ENCODE data around the gene ZFHX3. TPM values are rescaled to one million over a fixed set of nuclear protein-coding genes. Genes with fewer than 3 reads are reported as not detected.

ZFHX3 gene
- total and polyA plus RNA-seq, 4 donors = 1.5 to 5.9 (median 3.0) TPM

DNA sequence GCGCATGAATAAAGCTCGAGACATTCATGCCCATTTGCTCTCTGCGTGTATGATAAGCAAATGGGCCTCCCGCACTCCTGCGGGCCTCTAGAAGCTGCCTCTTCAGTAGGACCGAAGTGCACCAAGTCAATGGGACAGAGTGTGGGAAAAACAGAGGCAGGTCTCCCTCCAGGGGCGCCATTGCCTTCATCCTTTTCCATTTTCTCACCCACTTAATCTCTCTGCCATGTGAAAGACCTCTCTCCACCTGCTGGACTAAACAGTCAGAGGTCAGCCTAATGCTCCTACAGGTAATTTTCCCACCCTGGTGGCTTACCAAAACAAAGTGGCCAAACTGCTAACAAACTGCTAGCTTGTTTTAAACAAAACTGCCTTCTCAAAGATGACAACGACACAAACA is 210.9 kb downstream of the ZFHX3 start:
- Histone ChIP-seq H3K27me3 (ENCODE audit: control insufficient read depth in 4 of 4, insufficient read depth in 4 of 4, low read length in 3 of 4) (no peaks in the 10 kb centered on the region), H3K27ac (ENCODE audit: low read depth in 1 of 2, low read length in 2 of 2) (no peak overlapping the region), H3K4me3 (ENCODE audit: low read depth in 1 of 3, low read length in 3 of 3) (no peak overlapping the region), H3K4me1 (ENCODE audit: control insufficient read depth in 4 of 4, insufficient read depth in 4 of 4, low read length in 3 of 4) (peaks cover 4 to 18% (median 9%) of the 10 kb centered on the region in 4 donors), H3K36me3 (ENCODE audit: control insufficient read depth in 4 of 4, insufficient read depth in 3 of 4, low read depth in 1 of 4, low read length in 3 of 4) (no peaks in the 10 kb centered on the region), H3K9ac (ENCODE audit: low read depth in 1 of 2, low read length in 2 of 2) (no peak overlapping the region), H3K9me3 (ENCODE audit: control insufficient read depth in 4 of 4, low read length in 3 of 4) (no peaks in the 10 kb centered on the region)
- TF ChIP-seq FOXA1 (IDR thresholded peaks at IDR 0.05) (no peak), EGR1 (IDR thresholded peaks at IDR 0.05; ENCODE audit: low read depth in 2 of 2) (no peak), NR2F2 (IDR thresholded peaks at IDR 0.05) (no peak), HNF4A (conservative IDR thresholded peaks at IDR 0.05) (no peak), JUND (IDR thresholded peaks at IDR 0.05) (no peak), HNF4G (IDR thresholded peaks at IDR 0.05) (no peak), RXRA (IDR thresholded peaks at IDR 0.05) (no peak)
- TF ChIP-seq, protein P1, sequence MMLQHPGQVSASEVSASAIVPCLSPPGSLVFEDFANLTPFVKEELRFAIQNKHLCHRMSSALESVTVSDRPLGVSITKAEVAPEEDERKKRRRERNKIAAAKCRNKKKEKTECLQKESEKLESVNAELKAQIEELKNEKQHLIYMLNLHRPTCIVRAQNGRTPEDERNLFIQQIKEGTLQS (IDR thresholded peaks at IDR 0.05) = no peak
- DNase-seq (ENCODE audit: low spot score) = no peak
- 97% methylated on average over 8 of the region's 8 CpGs for WGBS

DNA sequence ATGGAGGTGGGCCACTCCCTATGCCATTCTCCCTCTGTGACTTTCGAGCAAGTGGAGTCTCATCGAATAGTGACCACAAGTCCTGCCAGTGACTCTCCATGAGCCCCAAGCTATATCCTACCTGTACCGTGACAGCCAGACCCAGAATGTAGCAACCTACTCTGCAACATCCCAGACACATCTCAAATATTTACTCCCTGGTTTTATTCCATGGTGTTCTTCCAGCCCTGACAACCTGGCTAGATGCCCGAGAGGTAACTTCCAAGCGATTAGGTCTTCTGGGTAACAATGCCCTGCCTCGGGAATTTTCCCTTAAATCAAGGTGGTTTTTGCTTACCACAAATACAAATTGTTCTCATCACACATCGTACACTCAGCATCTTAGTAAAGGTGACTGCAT is 211.7 kb downstream of the ZFHX3 start:
- WGBS = 44% methylated on average over 7 of the region's 7 CpGs
- no peaks in the 10 kb centered on the region for H3K9me3 ChIP-seq (ENCODE audit: control insufficient read depth in 4 of 4, low read length in 3 of 4)
- no peaks in the 10 kb centered on the region for H3K36me3 ChIP-seq (ENCODE audit: control insufficient read depth in 4 of 4, insufficient read depth in 3 of 4, low read depth in 1 of 4, low read length in 3 of 4)
- no peaks in the 10 kb centered on the region for H3K27me3 ChIP-seq (ENCODE audit: control insufficient read depth in 4 of 4, insufficient read depth in 4 of 4, low read length in 3 of 4)
- no peak overlapping the region for H3K4me3 ChIP-seq (ENCODE audit: low read depth in 1 of 3, low read length in 3 of 3)
- no peak overlapping the region for H3K9ac ChIP-seq (ENCODE audit: low read depth in 1 of 2, low read length in 2 of 2)
- H3K27ac ChIP-seq (ENCODE audit: low read depth in 1 of 2, low read length in 2 of 2) = peak overlapping the region; percentile 27 to 47
- peaks cover 4 to 18% (median 9%) of the 10 kb centered on the region in 4 donors for H3K4me1 ChIP-seq (ENCODE audit: control insufficient read depth in 4 of 4, insufficient read depth in 4 of 4, low read length in 3 of 4)
- no peak for DNase-seq (ENCODE audit: low spot score)
- TF ChIP-seq SP1 (IDR thresholded peaks at IDR 0.05) (peak; percentile 50), TAF1 (conservative IDR thresholded peaks at IDR 0.05) (no peak), YY1 (IDR thresholded peaks at IDR 0.05) (peak; percentile 65), FOXA1 (IDR thresholded peaks at IDR 0.05) (no peak), EGR1 (IDR thresholded peaks at IDR 0.05; ENCODE audit: low read depth in 2 of 2) (no peak), GABPA (IDR thresholded peaks at IDR 0.05 in 1 of 2, conservative IDR thresholded peaks at IDR 0.05 in 1 of 2) (no peak), RAD21 (IDR thresholded peaks at IDR 0.05) (peak; percentile 67 to 69), HNF4G (IDR thresholded peaks at IDR 0.05) (no peak), JUND (IDR thresholded peaks at IDR 0.05) (peak in 1 of 2 donors; percentile 63), FOXA2 (IDR thresholded peaks at IDR 0.05) (peak; percentile 63), RXRA (IDR thresholded peaks at IDR 0.05) (peak; percentile 59 to 85), NR2F2 (IDR thresholded peaks at IDR 0.05) (no peak), HNF4A (conservative IDR thresholded peaks at IDR 0.05) (peak; percentile 62 to 76)
- TF ChIP-seq, protein P2, sequence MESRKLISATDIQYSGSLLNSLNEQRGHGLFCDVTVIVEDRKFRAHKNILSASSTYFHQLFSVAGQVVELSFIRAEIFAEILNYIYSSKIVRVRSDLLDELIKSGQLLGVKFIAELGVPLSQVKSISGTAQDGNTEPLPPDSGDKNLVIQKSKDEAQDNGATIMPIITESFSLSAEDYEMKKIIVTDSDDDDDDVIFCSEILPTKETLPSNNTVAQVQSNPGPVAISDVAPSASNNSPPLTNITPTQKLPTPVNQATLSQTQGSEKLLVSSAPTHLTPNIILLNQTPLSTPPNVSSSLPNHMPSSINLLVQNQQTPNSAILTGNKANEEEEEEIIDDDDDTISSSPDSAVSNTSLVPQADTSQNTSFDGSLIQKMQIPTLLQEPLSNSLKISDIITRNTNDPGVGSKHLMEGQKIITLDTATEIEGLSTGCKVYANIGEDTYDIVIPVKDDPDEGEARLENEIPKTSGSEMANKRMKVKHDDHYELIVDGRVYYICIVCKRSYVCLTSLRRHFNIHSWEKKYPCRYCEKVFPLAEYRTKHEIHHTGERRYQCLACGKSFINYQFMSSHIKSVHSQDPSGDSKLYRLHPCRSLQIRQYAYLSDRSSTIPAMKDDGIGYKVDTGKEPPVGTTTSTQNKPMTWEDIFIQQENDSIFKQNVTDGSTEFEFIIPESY (IDR thresholded peaks at IDR 0.05) = peak; percentile 71
- TF ChIP-seq, protein P1 (IDR thresholded peaks at IDR 0.05) = no peak
- TF ChIP-seq, protein P3, sequence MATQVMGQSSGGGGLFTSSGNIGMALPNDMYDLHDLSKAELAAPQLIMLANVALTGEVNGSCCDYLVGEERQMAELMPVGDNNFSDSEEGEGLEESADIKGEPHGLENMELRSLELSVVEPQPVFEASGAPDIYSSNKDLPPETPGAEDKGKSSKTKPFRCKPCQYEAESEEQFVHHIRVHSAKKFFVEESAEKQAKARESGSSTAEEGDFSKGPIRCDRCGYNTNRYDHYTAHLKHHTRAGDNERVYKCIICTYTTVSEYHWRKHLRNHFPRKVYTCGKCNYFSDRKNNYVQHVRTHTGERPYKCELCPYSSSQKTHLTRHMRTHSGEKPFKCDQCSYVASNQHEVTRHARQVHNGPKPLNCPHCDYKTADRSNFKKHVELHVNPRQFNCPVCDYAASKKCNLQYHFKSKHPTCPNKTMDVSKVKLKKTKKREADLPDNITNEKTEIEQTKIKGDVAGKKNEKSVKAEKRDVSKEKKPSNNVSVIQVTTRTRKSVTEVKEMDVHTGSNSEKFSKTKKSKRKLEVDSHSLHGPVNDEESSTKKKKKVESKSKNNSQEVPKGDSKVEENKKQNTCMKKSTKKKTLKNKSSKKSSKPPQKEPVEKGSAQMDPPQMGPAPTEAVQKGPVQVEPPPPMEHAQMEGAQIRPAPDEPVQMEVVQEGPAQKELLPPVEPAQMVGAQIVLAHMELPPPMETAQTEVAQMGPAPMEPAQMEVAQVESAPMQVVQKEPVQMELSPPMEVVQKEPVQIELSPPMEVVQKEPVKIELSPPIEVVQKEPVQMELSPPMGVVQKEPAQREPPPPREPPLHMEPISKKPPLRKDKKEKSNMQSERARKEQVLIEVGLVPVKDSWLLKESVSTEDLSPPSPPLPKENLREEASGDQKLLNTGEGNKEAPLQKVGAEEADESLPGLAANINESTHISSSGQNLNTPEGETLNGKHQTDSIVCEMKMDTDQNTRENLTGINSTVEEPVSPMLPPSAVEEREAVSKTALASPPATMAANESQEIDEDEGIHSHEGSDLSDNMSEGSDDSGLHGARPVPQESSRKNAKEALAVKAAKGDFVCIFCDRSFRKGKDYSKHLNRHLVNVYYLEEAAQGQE (IDR thresholded peaks at IDR 0.05) = peak; percentile 57
- TF ChIP-seq, protein P4, sequence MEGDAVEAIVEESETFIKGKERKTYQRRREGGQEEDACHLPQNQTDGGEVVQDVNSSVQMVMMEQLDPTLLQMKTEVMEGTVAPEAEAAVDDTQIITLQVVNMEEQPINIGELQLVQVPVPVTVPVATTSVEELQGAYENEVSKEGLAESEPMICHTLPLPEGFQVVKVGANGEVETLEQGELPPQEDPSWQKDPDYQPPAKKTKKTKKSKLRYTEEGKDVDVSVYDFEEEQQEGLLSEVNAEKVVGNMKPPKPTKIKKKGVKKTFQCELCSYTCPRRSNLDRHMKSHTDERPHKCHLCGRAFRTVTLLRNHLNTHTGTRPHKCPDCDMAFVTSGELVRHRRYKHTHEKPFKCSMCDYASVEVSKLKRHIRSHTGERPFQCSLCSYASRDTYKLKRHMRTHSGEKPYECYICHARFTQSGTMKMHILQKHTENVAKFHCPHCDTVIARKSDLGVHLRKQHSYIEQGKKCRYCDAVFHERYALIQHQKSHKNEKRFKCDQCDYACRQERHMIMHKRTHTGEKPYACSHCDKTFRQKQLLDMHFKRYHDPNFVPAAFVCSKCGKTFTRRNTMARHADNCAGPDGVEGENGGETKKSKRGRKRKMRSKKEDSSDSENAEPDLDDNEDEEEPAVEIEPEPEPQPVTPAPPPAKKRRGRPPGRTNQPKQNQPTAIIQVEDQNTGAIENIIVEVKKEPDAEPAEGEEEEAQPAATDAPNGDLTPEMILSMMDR (IDR thresholded peaks at IDR 0.05; ENCODE audit: low read depth, low read length, missing input control) = no peak
- TF ChIP-seq, protein P5, sequence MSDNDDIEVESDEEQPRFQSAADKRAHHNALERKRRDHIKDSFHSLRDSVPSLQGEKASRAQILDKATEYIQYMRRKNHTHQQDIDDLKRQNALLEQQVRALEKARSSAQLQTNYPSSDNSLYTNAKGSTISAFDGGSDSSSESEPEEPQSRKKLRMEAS (IDR thresholded peaks at IDR 0.05) = peak; percentile 68

All from liver (tissue), 9 donors.